SK-N-MC (cell line): ENCODE data around the gene CERS4.
"Not testable (repeated sequence)": the region's sequence is repeated elsewhere in the genome, so short reads cannot be mapped to it uniquely, and the experiment has no call there.

Experiments used
- DNase-seq: peaks from one replicate; pipeline ENCODE4 v3.0.0-alpha.2; 2011; ENCODE audit warnings: low read depth, low spot score
- H3K27ac ChIP-seq: fragments of 200-600 bp; sonication (generic); 2 replicates; pipeline ENCODE4 v1.5.1; 2016; ENCODE audit warnings: mixed run types
- H3K36me3 ChIP-seq: fragments of 200-600 bp; sonication (generic); 2 replicates; pipeline ENCODE4 v1.6.1; 2017; ENCODE audit warnings: antibody characterized with exemption, low read length, mixed read lengths; ENCODE audit not compliant: insufficient read depth
- H3K4me3 ChIP-seq: fragments of 200-600 bp; sonication (generic); 2 replicates; pipeline ENCODE4 v1.5.1; 2016
- H3K9ac ChIP-seq: fragments of 200-600 bp; sonication (generic); 2 replicates; pipeline ENCODE4 v1.8.0; 2017; ENCODE audit warnings: mixed run types, mixed read lengths; ENCODE audit not compliant: insufficient read length
- H3K9me3 ChIP-seq: fragments of 200-600 bp; sonication (generic); 2 replicates; pipeline ENCODE4 v1.6.1; 2017; ENCODE audit warnings: low read depth, mild to moderate bottlenecking, antibody characterized with exemption, low read length, moderate library complexity, mixed read lengths
- EZH2 ChIP-seq: fragments of 200-600 bp; sonication (generic); IDR thresholded peaks from one replicate; pipeline ENCODE4 v1.6.1; 2017; ENCODE audit warnings: antibody characterized with exemption
- FOXP2 ChIP-seq: optimal IDR thresholded peaks from 2 replicates; pipeline ENCODE3; 2011; ENCODE audit warnings: mild to moderate bottlenecking, moderate library complexity; ENCODE audit not compliant: insufficient read depth; ENCODE audit errors: extremely low read length, control extremely low read depth
- POLR2AphosphoS5 ChIP-seq: IDR thresholded peaks from 2 replicates; pipeline ENCODE4 v1.6.1; 2012; ENCODE audit warnings: mild to moderate bottlenecking, low read depth, low read length, borderline replicate concordance

Gene CERS4

GRCh38 chr19:8185343-8186068 lies 23.7 kb upstream of the CERS4 start:
- TF ChIP-seq FOXP2 (no peak), POLR2AphosphoS5 (no peak), EZH2 (no peak)
- no peak overlapping the region for H3K4me3 ChIP-seq
- no peak overlapping the region for H3K9ac ChIP-seq

GRCh38 chr19:8192221-8192820 lies 16.8 kb upstream of the CERS4 start:
- Histone ChIP-seq H3K27ac (no peak overlapping the region), H3K9ac (no peak overlapping the region), H3K4me3 (no peak overlapping the region), H3K36me3 (no peaks in the 10 kb centered on the region), H3K9me3 (no peaks in the 10 kb centered on the region)
- DNase-seq: no peak
- TF ChIP-seq POLR2AphosphoS5 (no peak), EZH2 (no peak), FOXP2 (no peak)

More at GRCh38 chr19:8185343-8186068, 23.7 kb upstream of the CERS4 start:
- no peak overlapping the region for H3K27ac ChIP-seq
- no peaks in the 10 kb centered on the region for H3K9me3 ChIP-seq
- H3K36me3 ChIP-seq: no peaks in the 10 kb centered on the region
- DNase-seq: no peak

GRCh38 chr19:8194528-8195267 lies 14.5 kb upstream of the CERS4 start:
- DNase-seq: no peak
- no peaks in the 10 kb centered on the region for H3K9me3 ChIP-seq
- TF ChIP-seq POLR2AphosphoS5: no peak
- TF ChIP-seq FOXP2: no peak
- no peak for TF ChIP-seq EZH2
- no peak overlapping the region for H3K4me3 ChIP-seq
- no peak overlapping the region for H3K27ac ChIP-seq
- H3K9ac ChIP-seq: no peak overlapping the region
- no peaks in the 10 kb centered on the region for H3K36me3 ChIP-seq

- no peak overlapping the region for H3K9ac ChIP-seq
- TF ChIP-seq POLR2AphosphoS5 (no peak), FOXP2 (no peak), EZH2 (no peak)
- no peaks in the 10 kb centered on the region for H3K36me3 ChIP-seq
- DNase-seq: no peak
- H3K9me3 ChIP-seq: no peaks in the 10 kb centered on the region
- no peak overlapping the region for H3K4me3 ChIP-seq
- H3K27ac ChIP-seq: no peak overlapping the region
Observed at GRCh38 chr19:8196271-8196927, 12.8 kb upstream of the CERS4 start.

GRCh38 chr19:8203288-8204120 lies 5.7 kb upstream of the CERS4 start:
- H3K27ac ChIP-seq, H3K9ac ChIP-seq, DNase-seq: not testable (repeated sequence)

GRCh38 chr19:8204961-8205360 lies 4.2 kb upstream of the CERS4 start:
- no peaks in the 10 kb centered on the region for H3K9me3 ChIP-seq
- H3K36me3 ChIP-seq: no peaks in the 10 kb centered on the region
- DNase-seq: no peak
- H3K27ac ChIP-seq: no peak overlapping the region
- TF ChIP-seq FOXP2: no peak
- no peak for TF ChIP-seq EZH2
- no peak for TF ChIP-seq POLR2AphosphoS5
- H3K9ac ChIP-seq: no peak overlapping the region
- no peak overlapping the region for H3K4me3 ChIP-seq

More at GRCh38 chr19:8203288-8204120, 5.7 kb upstream of the CERS4 start:
- H3K36me3 ChIP-seq, H3K9me3 ChIP-seq, H3K4me3 ChIP-seq: not testable (repeated sequence)

GRCh38 chr19:8206147-8207087 lies 2.8 kb upstream of the CERS4 start:
- no peak overlapping the region for H3K9ac ChIP-seq
- no peak overlapping the region for H3K4me3 ChIP-seq
- no peak for DNase-seq
- H3K9me3 ChIP-seq: no peaks in the 10 kb centered on the region
- H3K27ac ChIP-seq: no peak overlapping the region
- H3K36me3 ChIP-seq: no peaks in the 10 kb centered on the region
- TF ChIP-seq POLR2AphosphoS5 (no peak), FOXP2 (no peak), EZH2 (no peak)

- H3K27ac ChIP-seq: not testable (repeated sequence)
Observed at GRCh38 chr19:8207326-8207725, 1.8 kb upstream of the CERS4 start.

More at GRCh38 chr19:8207326-8207725, 1.8 kb upstream of the CERS4 start:
- H3K36me3 ChIP-seq, H3K9me3 ChIP-seq, H3K9ac ChIP-seq, DNase-seq, H3K4me3 ChIP-seq: not testable (repeated sequence)
